Hippocampal formation (tissue), 2 donors: ENCODE measurements around the gene LRGUK.
A peak's percentile ranks its signal among the peaks of the same experiment; 100 is the strongest.
"Not testable (repeated sequence)": the region's sequence is repeated elsewhere in the genome, so short reads cannot be mapped to it uniquely, and the experiment has no call there.

ENCODE experiments used
- DNase-seq, 2 donors: peaks; one replicate each; lab custom pipeline; 2025; lab: John Stamatoyannopoulos, UW

LRGUK gene

GRCh38 chr7:134126966-134127848 is at the start of gene LRGUK:
LRGUK (plus strand) TSS chr7:134127340; CDS start chr7:134127368, 28 bp downstream.
- peak; percentile 72 to 76 for DNase-seq

- not testable (repeated sequence) for DNase-seq
These were observed 49.6 kb upstream of the LRGUK start for GRCh38 chr7:134077560-134077959.

GRCh38 chr7:134078991-134079390 is 48.1 kb upstream of the LRGUK start:
- no peak for DNase-seq

GRCh38 chr7:134081695-134082094 is 45.4 kb upstream of the LRGUK start:
- DNase-seq = no peak

GRCh38 chr7:134083766-134084487 is 43.2 kb upstream of the LRGUK start:
- no peak for DNase-seq

- no peak for DNase-seq
These were observed 42.5 kb upstream of the LRGUK start for GRCh38 chr7:134084488-134085144.

GRCh38 chr7:134085311-134085710 is 41.8 kb upstream of the LRGUK start:
- no peak for DNase-seq

- DNase-seq = no peak
These were observed 40.0 kb upstream of the LRGUK start for GRCh38 chr7:134086998-134087735.

GRCh38 chr7:134088199-134088598 is 38.9 kb upstream of the LRGUK start:
- no peak for DNase-seq

- DNase-seq = no peak
These were observed 37.7 kb upstream of the LRGUK start for GRCh38 chr7:134089446-134089845.

- DNase-seq = no peak
These were observed 29.1 kb upstream of the LRGUK start for GRCh38 chr7:134098072-134098471.

GRCh38 chr7:134101716-134102115 is 25.4 kb upstream of the LRGUK start:
- no peak for DNase-seq

- DNase-seq = no peak
These were observed 23.0 kb upstream of the LRGUK start for GRCh38 chr7:134104166-134104565.

GRCh38 chr7:134105841-134106240 is 21.3 kb upstream of the LRGUK start:
- no peak for DNase-seq

- DNase-seq = no peak
These were observed 18.3 kb upstream of the LRGUK start for GRCh38 chr7:134108802-134109201.

- no peak for DNase-seq
These were observed 13.5 kb upstream of the LRGUK start for GRCh38 chr7:134113655-134114054.

- DNase-seq = no peak
These were observed 12.1 kb upstream of the LRGUK start for GRCh38 chr7:134114992-134115391.

- no peak for DNase-seq
These were observed 6.7 kb upstream of the LRGUK start for GRCh38 chr7:134120405-134120804.

- DNase-seq = no peak
These were observed 5.5 kb upstream of the LRGUK start for GRCh38 chr7:134121632-134122139.

- no peak for DNase-seq
These were observed 4.2 kb upstream of the LRGUK start for GRCh38 chr7:134122980-134123379.

GRCh38 chr7:134126146-134126545 is 994 bp upstream of the LRGUK start:
- DNase-seq = no peak

GRCh38 chr7:134126596-134126965 is 559 bp upstream of the LRGUK start:
- no peak for DNase-seq
